Right lobe of liver (tissue), 6 donors: ENCODE measurements around the gene TSPO. TPM values are rescaled to one million over a fixed set of nuclear protein-coding genes. Genes with fewer than 3 reads are reported as not detected.

Source experiments
- ATAC-seq, 4 donors: fragments of 200-7000 bp; cut with Tn5 transposase; one replicate each; pipeline ENCODE4 v1.9.1; 2020; ENCODE audit warnings: mild to moderate bottlenecking in 4 of 4, moderate library complexity in 4 of 4
- DNase-seq, 3 donors: peaks; one replicate each; pipeline ENCODE4 v3.0.0-alpha.2; 2020
- H3K27ac ChIP-seq, 3 donors: fragments of 200-600 bp; one replicate each; pipeline ENCODE4 v1.8.0; 2022
- H3K27me3 ChIP-seq, 2 donors: fragments of 200-600 bp; one replicate each; pipeline ENCODE4 v1.8.0; 2022
- H3K36me3 ChIP-seq, 4 donors: fragments of 200-600 bp; sonication (generic) in 1 of 4; one replicate each; pipeline versions ENCODE4 v1.5.1 to v1.8.0; 2017 to 2022; ENCODE audit warnings: control low read depth in 1 of 4
- H3K4me1 ChIP-seq, 4 donors: fragments of 200-600 bp; sonication (generic) in 1 of 4; one replicate each; pipeline versions ENCODE4 v1.5.1 to v1.8.0; 2017 to 2022; ENCODE audit warnings: control low read depth in 1 of 4
- H3K4me3 ChIP-seq, 3 donors: fragments of 200-600 bp; one replicate each; pipeline ENCODE4 v1.8.0; 2022
- H3K9me3 ChIP-seq, 4 donors: fragments of 200-600 bp; sonication (generic) in 1 of 4; one replicate each; pipeline versions ENCODE4 v1.5.1 to v1.8.0; 2017 to 2022; ENCODE audit warnings: control low read depth in 1 of 4
- CTCF ChIP-seq, 4 donors: fragments of 200-600 bp in 3 of 4; fragments of 450-650 bp in 1 of 4; IDR thresholded peaks; one replicate each; pipeline versions ENCODE4 v1.5.1 to v1.8.0; 2016 to 2022; ENCODE audit warnings: antibody characterized with exemption in 4 of 4, mild to moderate bottlenecking in 2 of 4
- POLR2A ChIP-seq: fragments of 450-650 bp; IDR thresholded peaks from one replicate; pipeline ENCODE4 v1.6.1; 2017; ENCODE audit warnings: antibody characterized with exemption, mild to moderate bottlenecking
- WGBS: methylation state at CpG from one replicate; pipeline ENCODE4 v1.1.6; 2018; ENCODE audit warnings: low coverage, low lambda C conversion rate; ENCODE audit not compliant: insufficient coverage; ENCODE audit errors: missing lambda C conversion rate; 5-methylcytosine and 5-hydroxymethylcytosine counted together
- intact Hi-C, 2 donors: fragments of 100-400 bp; cut with DNase I; formaldehyde crosslinking; loops; one replicate each; pipeline versions ENCODE4 v1.11.2 to v1.14.1; 2022
- total RNA-seq, 6 experiments: library from RNA; depleted of rRNA in 2 of 6; stranded (reverse); fragments of >200 nt in 2 of 6; fragmentation: NEBNext Ultra II Directional in 3 of 6; extraction: Animal tissue kit (Norgen Biotek cat#: 25700) in 3 of 6; gene quantifications; one replicate each; pipeline versions ENCODE4 v1.1.0 to v1.2.4, GENCODE V29; 2016 to 2023
- donor health status: DM: no; HTN: yes; CAD: no.
- donor health status: DM: no; HTN: no; CAD: no.
- donor health status: DM: no; HTN: no; CAD: no.
- donor health status: DM: no; HTN: yes; CAD: no.
- donor health status: DM: no; HTN: yes; CAD: no.

TSPO gene
- total RNA-seq, 6 experiments from 2014 or later: 18.1 to 198 (median 31.9) TPM

DNA sequence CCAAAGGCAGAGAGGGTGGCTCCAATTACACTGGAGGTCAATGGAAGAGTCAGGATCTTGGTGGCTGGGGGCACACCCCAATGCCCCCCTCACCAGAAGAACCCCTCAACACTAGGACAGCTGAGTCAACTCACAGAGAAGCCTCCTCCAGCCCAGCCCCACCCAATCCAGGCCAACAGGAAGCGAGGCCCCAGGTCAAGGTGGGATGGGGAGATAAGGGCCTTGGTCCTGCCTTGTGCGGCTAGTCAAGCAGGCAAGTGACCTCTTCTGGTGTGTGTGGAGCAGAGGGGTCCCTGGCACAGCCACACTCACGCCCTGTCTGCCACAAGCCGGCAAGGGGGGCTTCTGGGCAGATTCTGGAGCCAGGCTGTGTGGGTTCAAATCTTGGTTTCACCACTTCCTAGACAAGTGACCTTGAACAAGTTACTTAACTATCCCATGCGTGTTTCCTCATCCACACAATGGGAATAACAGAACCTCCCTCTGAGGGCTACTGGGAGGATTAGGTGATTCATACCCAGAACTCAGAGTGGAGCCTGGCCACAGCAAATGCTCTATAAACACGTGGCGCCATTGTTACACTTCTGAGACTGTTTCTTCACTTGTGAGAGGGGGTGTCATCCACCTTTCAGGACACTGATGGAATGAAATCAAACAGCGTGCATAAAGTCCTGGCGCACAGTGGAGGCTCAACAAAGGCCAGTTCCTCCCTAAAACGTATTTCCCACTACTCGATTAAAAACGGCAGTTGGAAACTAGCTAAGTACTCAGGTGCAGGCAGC lies 32.3 kb downstream of the TSPO start:
- 56% methylated on average over 6 of the region's 12 CpGs for WGBS
- intact Hi-C loops: no loop called here
- no peak overlapping the region for H3K4me3 ChIP-seq
- no peak for ATAC-seq
- TF ChIP-seq CTCF (IDR thresholded peaks at IDR 0.05) (no peak), POLR2A (no peak)
- H3K9me3 ChIP-seq: no peaks in the 10 kb centered on the region
- DNase-seq: no peak
- H3K27me3 ChIP-seq: no peaks in the 10 kb centered on the region
- peaks cover 0 to 17% (median 5%) of the 10 kb centered on the region in 4 donors for H3K36me3 ChIP-seq
- H3K27ac ChIP-seq: no peak overlapping the region
- H3K4me1 ChIP-seq: peaks cover 0 to 10% (median 4%) of the 10 kb centered on the region in 4 donors

- TF ChIP-seq CTCF (IDR thresholded peaks at IDR 0.05) (no peak), POLR2A (no peak)
- DNase-seq (peak; percentile 71 to 85 (median 80)), ATAC-seq (peak; percentile 33 to 50 (median 40))
- peak overlapping the region in 1 of 3 donors; percentile 47 for H3K27ac ChIP-seq
- H3K9me3 ChIP-seq: no peaks in the 10 kb centered on the region
- peak overlapping the region; percentile 72 to 77 (median 72) for H3K4me3 ChIP-seq
- H3K36me3 ChIP-seq: no peaks in the 10 kb centered on the region
- WGBS: 23% methylated on average over 6 of the region's 12 CpGs
- no peaks in the 10 kb centered on the region for H3K27me3 ChIP-seq
- H3K4me1 ChIP-seq: peaks cover 0 to 10% (median 4%) of the 10 kb centered on the region in 4 donors
- intact Hi-C loops: no loop called here
Observed at GRCh38 chr22:43185860-43186261, 34.5 kb downstream of the TSPO start.

- TF ChIP-seq POLR2A (peak; percentile 69), CTCF (IDR thresholded peaks at IDR 0.05) (no peak)
- H3K27me3 ChIP-seq: no peaks in the 10 kb centered on the region
- no peaks in the 10 kb centered on the region for H3K9me3 ChIP-seq
- peak; percentile 11 to 52 (median 36) for ATAC-seq
- peaks cover 0 to 10% (median 4%) of the 10 kb centered on the region in 4 donors for H3K4me1 ChIP-seq
- peak within 1 kb of the TSS; percentile 72 to 77 (median 72) for H3K4me3 ChIP-seq
- no peaks in the 10 kb centered on the region for H3K36me3 ChIP-seq
- WGBS: 2% methylated on average over 16 of the region's 87 CpGs
- peak within 1 kb of the TSS; percentile 59 to 75 (median 74) for H3K27ac ChIP-seq
- DNase-seq: peak; percentile 69 to 77 (median 76)
- intact Hi-C loops: no loop called here
Observed at GRCh38 chr22:43186272-43187170, 35.2 kb downstream of the TSPO start, which contains the start of gene TTLL12. Gene TTLL12 (minus strand): TSS chr22:43187134. CDS start chr22:43187069, 65 bp downstream.

GRCh38 chr22:43187171-43188099 lies 36.1 kb downstream of the TSPO start:
- ATAC-seq: peak; percentile 86 to 93 (median 92)

More at GRCh38 chr22:43187171-43188099, 36.1 kb downstream of the TSPO start:
- Histone ChIP-seq H3K27ac (peak overlapping the region; percentile 59 to 75 (median 74)), H3K36me3 (no peaks in the 10 kb centered on the region), H3K9me3 (no peaks in the 10 kb centered on the region), H3K4me1 (peaks cover 0 to 10% (median 4%) of the 10 kb centered on the region in 4 donors), H3K27me3 (no peaks in the 10 kb centered on the region), H3K4me3 (peak overlapping the region; percentile 44 to 72 (median 64))
- WGBS: 8% methylated on average over 46 of the region's 86 CpGs
- peak; percentile 83 for TF ChIP-seq POLR2A
- peak; percentile 62 to 75 (median 68) for TF ChIP-seq CTCF (IDR thresholded peaks at IDR 0.05)
- intact Hi-C loops: no loop called here
- peak; percentile 97 to 98 (median 98) for DNase-seq
